GM12874 (cell line): Measurements from ENCODE around the gene EIF2B5.

Experiments
- CTCF ChIP-seq: IDR thresholded peaks from 2 replicates; pipeline ENCODE4 v1.5.1; 2011; ENCODE audit warnings: low read depth, mild to moderate bottlenecking, control low read depth, low read length, moderate library complexity; ENCODE audit not compliant: insufficient read depth

Gene EIF2B5

GRCh38 chr3:184149123-184149522 is 14.0 kb downstream of the EIF2B5 start:
- TF ChIP-seq CTCF = no peak

GRCh38 chr3:184154885-184155643 is 19.9 kb downstream of the EIF2B5 start, which contains the start of gene DVL3:
DVL3 (plus strand) TSS chr3:184155377; CDS start chr3:184155636, 259 bp downstream.
- no peak for TF ChIP-seq CTCF

- no peak for TF ChIP-seq CTCF
Measured at GRCh38 chr3:184155644-184156521, 20.7 kb downstream of the EIF2B5 start.

- TF ChIP-seq CTCF = no peak
Measured at GRCh38 chr3:184156522-184156955, 21.4 kb downstream of the EIF2B5 start.

GRCh38 chr3:184157206-184157605 is 22.0 kb downstream of the EIF2B5 start:
- no peak for TF ChIP-seq CTCF

- no peak for TF ChIP-seq CTCF
Measured at GRCh38 chr3:184158404-184158803, 23.2 kb downstream of the EIF2B5 start.

- TF ChIP-seq CTCF = no peak
Measured at GRCh38 chr3:184160456-184160855, 25.3 kb downstream of the EIF2B5 start.
